GM21515 (cell line): ENCODE results near the gene EVPLL.
A peak's percentile ranks its signal among the peaks of the same experiment; 100 is the strongest.
"Not testable (repeated sequence)": the region's sequence is repeated elsewhere in the genome, so short reads cannot be mapped to it uniquely, and the experiment has no call there.

Experiments used
- ATAC-seq: cut with Tn5 transposase; IDR thresholded peaks from one replicate; pipeline ENCODE4 v1.9.1; 2021; ENCODE audit not compliant: unreplicated experiment

Gene EVPLL

DNA sequence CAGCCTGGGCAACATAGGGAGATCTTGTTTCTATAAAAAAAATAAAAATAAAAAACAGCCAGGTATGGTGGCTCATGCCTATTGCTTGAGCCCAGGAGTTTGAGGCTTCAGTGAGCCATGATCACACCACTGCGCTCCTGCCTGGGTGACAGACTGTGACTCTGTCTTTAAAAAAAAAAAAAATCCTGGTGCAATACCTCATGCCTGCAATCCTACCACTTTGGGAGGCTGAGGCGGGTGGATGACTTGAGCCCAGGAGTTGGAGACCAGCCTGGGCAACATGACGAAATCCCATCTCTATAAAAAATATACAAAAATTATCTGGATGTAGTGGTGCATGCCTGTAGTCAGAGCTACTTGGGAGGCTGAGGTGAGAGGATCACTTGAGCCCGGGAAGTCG lies 1.0 kb downstream of the EVPLL start:
- ATAC-seq, result not testable (repeated sequence)

GRCh38 chr17:18379246-18380146 lies 1.9 kb downstream of the EVPLL start:
- no peak for ATAC-seq

DNA sequence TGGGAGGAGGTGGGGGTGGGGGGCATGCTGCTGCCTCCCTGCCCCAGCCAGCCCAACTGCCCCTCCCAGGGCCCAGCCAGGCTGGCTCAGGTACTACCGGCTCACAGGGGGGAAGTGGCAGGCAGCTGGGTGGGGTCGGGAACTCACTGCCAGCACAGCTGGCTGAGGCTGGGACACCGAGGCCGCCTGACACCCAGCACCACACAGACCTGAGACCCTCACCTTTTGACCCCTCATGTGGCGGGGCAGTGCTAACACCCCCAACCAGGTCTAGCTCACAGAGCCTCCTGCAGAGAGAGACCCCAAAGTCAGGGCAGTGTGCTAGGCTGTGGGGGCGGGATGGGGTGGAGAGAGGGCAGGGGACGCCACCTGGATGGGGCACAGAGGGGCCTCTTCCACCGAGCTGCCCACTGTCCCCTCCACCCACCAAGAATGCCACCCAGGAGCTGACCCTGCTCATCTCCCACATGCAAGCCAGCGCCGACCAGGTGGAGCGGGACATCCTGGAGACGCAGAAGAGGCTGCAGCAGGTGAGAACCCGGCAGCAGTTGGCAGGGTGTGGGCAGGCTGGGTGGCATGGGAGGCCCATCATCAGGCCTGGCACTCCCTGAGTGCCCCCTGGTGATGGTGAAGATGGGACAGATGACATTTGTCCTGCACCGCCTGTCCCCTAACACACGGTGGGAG lies 3.0 kb downstream of the EVPLL start:
- ATAC-seq, result no peak

DNA sequence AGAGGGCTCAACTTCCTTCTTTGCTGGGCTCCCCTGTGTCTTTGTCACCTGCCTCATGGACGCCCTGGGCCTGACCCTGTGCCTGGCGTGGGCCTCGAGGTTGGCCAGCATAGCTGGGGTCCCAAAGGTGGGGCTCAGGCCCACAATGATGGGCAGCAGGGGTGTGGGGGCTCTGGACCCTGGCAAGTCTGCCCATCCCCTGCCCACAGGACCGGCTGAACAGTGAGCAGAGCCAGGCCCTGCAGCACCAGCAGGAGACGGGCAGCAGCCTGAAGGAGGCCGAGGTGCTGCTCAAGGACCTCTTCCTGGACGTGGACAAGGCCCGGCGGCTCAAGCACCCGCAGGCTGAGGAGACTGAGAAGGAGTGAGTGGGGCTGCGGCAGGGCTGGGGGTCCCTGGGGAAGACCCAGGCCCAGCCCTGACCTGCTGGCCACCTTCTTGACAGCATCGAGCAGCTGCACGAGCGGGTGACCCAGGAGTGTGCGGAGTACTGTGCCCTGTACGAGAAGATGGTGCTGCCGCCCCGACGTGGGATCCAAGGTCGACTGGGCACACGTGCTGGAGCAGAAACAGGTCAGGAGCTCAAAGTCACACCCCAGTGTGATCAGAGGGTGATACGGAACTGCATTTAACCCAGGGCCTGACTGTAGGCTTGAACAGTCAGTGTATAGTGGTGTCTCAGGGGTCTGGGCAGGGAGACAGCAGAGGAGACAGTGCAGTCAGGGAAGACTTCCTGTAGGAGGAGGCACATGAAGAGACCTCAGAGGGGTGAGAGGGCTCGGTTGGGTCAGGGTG lies 3.8 kb downstream of the EVPLL start:
- no peak for ATAC-seq

GRCh38 chr17:18381953-18382245 lies 4.3 kb downstream of the EVPLL start:
- no peak for ATAC-seq

DNA sequence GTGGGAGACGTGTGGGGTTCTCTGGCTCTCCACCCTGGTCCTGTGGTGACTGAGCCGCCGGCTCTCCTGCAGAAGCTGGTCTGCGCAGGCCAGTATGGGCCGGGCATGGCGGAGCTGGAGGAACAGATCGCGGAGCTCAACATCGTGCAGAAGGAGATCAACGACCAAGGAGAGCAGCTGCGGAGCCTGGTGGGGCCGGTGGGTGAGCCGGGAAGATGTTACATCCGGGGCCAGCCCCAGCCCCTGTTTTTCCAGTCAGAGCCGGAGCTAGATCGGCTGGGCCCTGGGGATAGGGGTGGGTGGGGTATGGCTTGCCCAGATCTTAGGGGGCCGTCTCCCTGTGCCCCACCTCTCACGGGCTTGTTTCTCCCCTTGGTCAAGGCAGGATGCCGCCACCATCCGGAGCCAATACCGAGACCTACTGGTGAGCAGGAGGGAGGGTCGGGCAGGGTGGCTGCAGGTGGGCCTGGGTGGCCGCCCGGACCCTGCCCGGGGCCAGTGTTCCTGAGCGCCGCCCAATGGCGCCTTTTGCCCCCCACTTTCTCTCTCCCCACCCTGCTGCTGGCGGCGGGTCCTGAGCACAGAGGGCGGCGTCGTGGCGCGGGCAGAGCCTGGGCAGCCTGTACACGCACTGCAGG lies 5.0 kb downstream of the EVPLL start:
- ATAC-seq, result no peak

DNA sequence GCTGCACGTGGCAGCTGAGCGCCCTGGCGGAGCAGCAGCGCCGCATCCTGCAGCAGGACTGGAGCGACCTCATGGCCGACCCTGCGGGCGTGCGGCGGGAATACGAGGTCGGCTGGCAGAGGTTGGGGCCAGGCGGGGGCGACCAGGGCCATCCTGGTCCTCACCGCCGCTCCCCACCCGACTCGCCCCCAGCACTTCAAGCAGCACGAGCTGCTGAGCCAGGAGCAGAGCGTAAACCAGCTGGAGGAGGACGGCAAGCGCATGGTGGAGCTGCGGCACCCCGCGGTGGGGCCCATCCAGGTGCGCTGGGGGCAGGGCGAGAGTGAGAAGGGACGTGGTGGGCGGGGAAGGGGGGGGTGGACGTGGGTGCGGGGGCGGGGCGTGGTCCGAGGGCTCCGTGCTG lies 5.5 kb downstream of the EVPLL start:
- not testable (repeated sequence) for ATAC-seq

- ATAC-seq, result not testable (repeated sequence)
These were observed 6.7 kb downstream of the EVPLL start for GRCh38 chr17:18384271-18384670.

DNA sequence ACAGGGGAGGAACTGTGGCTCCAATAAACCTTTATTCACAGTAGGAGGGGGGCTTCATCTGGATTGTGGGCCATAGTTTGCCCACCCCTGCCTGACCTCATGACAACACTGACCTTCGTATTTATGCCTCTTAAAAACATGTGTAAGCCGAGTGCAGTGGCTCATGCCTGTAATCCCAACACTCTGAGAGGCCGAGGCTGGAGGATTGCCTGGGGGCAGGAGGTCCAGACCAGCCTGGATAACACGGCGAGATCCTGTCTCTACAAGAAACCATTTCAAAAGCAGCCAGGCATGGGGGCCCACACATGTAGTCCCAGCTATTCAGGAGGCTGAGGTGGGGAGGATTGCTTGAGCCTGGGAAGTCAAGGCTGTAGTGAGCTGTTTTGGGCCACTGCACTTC lies 10.0 kb downstream of the EVPLL start:
- ATAC-seq, result not testable (repeated sequence)

- ATAC-seq, result not testable (repeated sequence)
These were observed 10.7 kb downstream of the EVPLL start for GRCh38 chr17:18388266-18388665.

DNA sequence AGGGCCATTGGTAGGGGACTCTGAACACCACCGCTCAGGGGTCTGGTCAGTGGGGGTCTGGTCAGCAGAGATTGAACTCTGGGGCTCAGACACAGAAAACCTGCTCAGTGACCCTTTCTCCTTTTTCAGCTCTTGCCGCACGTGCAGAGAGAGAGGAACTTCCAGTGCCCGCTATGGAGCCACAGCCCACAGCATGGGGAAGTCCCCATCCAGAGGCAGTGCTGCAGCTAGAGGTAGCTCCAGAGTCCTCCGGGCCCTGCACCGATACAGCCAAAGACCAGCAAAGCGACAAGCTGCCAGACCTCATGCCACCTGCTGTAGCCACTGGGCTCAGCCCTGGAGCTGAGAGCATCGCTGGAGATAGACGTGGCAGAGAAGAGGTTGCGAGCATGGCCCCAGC lies 11.2 kb downstream of the EVPLL start:
- ATAC-seq, result not testable (repeated sequence)

DNA sequence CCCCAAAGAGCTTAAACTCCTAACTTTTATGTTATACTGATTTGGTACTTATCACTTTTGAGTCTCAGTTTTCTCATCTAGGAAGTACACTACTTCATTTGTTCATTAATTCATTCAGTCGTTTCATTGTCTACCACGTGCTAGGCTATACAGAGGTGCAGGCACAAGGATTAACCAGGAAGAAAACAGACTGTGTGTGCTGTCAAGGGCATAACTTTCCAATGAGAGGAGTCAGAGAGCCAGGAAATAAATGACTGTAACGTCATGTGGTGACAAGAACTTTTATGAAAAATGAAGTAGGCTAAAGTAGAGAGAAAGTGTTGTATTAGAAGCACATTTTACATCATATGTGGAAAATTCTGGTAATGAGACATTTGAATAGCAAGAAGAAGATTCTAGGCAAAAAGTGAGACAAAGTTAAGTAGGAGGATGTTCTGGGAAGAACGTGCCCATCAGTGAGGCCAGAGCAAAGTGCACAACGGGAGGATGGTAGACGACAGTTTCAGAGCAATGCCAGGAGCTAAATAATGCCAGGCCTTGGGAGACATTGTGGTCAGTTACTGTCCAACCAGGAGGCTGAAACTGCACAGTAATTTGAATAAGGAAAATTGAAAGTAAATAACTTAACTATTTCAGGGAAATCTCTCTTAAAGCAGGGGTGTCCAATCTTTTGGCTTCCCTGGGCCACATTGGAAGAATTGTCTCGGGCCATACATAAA lies 24.5 kb downstream of the EVPLL start:
- ATAC-seq, result not testable (repeated sequence)

- not testable (repeated sequence) for ATAC-seq
These were observed 25.6 kb downstream of the EVPLL start for GRCh38 chr17:18403166-18403565.

GRCh38 chr17:18403604-18404003 lies 26.0 kb downstream of the EVPLL start:
- ATAC-seq, result peak; percentile 64

DNA sequence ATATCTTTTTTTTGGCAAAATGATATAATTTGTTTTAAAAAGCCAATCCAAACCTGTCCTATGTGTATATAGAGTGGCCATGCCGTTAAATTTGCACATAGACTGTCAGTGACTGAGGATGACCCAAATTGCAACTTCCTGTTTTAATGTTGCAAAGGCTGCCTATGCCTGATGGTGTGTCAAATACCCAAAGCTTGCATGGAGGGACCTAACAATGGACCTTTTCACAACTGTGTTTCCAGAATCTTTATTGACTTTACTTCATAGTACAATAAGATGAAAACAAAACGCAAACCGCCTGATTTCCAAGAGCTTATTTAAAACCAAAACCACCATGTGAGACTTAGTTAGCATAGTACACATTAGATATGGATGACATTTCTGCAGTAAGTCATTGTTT lies 31.3 kb downstream of the EVPLL start:
- not testable (repeated sequence) for ATAC-seq

DNA sequence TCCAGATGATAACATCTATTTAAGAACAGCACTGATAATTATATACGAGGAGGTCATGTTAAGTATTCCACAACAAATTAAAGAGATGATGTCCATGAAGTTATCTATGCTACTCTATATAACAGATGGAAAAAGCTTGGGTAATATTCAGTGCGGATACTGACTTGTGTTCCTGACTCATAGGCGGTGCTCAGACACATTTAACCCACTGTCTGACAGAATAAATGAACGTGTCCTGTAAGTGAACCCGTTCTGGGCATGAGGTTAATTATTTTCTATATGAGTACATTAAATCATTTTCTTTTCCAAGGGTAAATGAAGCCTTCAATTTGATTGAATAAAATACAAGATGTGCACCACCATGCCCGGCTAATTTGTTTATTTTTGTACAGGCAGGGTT lies 31.7 kb downstream of the EVPLL start:
- ATAC-seq, result not testable (repeated sequence)

- ATAC-seq, result not testable (repeated sequence)
These were observed 33.2 kb downstream of the EVPLL start for GRCh38 chr17:18410736-18411135.

- ATAC-seq, result not testable (repeated sequence)
These were observed 33.8 kb downstream of the EVPLL start for GRCh38 chr17:18411377-18411864.

- ATAC-seq, result peak; percentile 59
These were observed 34.5 kb downstream of the EVPLL start for GRCh38 chr17:18412001-18412538.

DNA sequence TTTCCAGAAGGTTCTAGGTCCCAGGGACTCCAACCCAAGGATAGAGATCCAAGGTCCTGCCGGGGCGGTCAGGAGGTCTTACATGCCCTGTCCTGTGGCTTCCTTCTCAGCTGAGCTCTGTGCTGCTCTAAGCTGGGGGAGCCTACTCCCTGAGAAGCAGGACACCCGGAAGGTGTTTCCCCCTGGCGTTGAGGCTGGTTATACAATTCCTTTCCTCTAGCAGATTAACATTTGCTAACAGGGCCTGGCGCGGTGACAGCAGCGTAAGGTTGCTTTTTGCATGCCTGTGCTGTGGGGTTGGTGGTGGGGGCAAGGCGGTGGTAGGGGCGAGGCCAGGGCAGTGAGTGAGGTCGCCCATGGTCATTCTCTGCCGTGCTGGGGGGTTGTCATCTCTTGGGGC lies 43.9 kb downstream of the EVPLL start:
- not testable (repeated sequence) for ATAC-seq
